Activated T-helper 2 cell treated with anti-CD3 and anti-CD28 coated beads, Interferon-gamma antibody, Interleukin-2, Interleukin-4, amounts not matched to agents 10 μg/mL and 5 μg/mL and 100 μg/mL, durations not matched to agents 14 hours and 24 hours and 36 hours (primary cell): ENCODE results near the gene EIF4E. TPM values are rescaled to one million over a fixed set of nuclear protein-coding genes. Genes with fewer than 3 reads are reported as not detected.
"Not testable (repeated sequence)": the region's sequence is repeated elsewhere in the genome, so short reads cannot be mapped to it uniquely, and the experiment has no call there.

Experiments used
- DNase-seq: peaks from one replicate; pipeline ENCODE4 v3.0.0; 2021; ENCODE audit warnings: low spot score
- H3K27ac Mint-ChIP-seq: one replicate; pipeline ENCODE4 v1.8.0; 2021; ENCODE audit warnings: mixed read lengths
- H3K27me3 Mint-ChIP-seq: one replicate; pipeline ENCODE4 v1.8.0; 2021; ENCODE audit warnings: low read depth, mixed read lengths
- H3K36me3 Mint-ChIP-seq: one replicate; pipeline ENCODE4 v1.8.0; 2021; ENCODE audit warnings: low read depth, mixed read lengths
- H3K4me1 Mint-ChIP-seq: one replicate; pipeline ENCODE4 v1.8.0; 2021; ENCODE audit warnings: low read depth, mixed read lengths
- H3K4me3 Mint-ChIP-seq: one replicate; pipeline ENCODE4 v1.8.0; 2021; ENCODE audit warnings: low read depth, mild to moderate bottlenecking, moderate library complexity, mixed read lengths
- H3K9me3 Mint-ChIP-seq: one replicate; pipeline ENCODE4 v1.8.0; 2021; ENCODE audit warnings: mixed read lengths
- intact Hi-C: fragments of 100-400 bp; cut with micrococcal nuclease; formaldehyde crosslinking; loops from one replicate; pipeline ENCODE4 v1.15.1; 2023
- total RNA-seq: library from RNA; stranded (reverse); gene quantifications from 2 replicates; pipeline ENCODE4 v1.2.3, GENCODE V29; 2022

Gene EIF4E
- total RNA-seq, 1 donor from 2014 or later: 153 TPM

GRCh38 chr4:98891478-98892337, 37.2 kb downstream of the EIF4E start:
- DNase-seq: no peak
- Mint-ChIP-seq H3K36me3 (peaks cover 83% of the 10 kb centered on the region), H3K27me3 (no peaks in the 10 kb centered on the region), H3K4me1 (peaks cover 12% of the 10 kb centered on the region), H3K9me3 (peaks cover 4% of the 10 kb centered on the region), H3K4me3 (no peak overlapping the region), H3K27ac (no peak overlapping the region)
- intact Hi-C loops: no loop called here

GRCh38 chr4:98890702-98891455, 38.1 kb downstream of the EIF4E start:
- Mint-ChIP-seq H3K4me3 (no peak overlapping the region), H3K27me3 (no peaks in the 10 kb centered on the region), H3K9me3 (peaks cover 4% of the 10 kb centered on the region), H3K36me3 (peaks cover 85% of the 10 kb centered on the region), H3K4me1 (peaks cover 12% of the 10 kb centered on the region), H3K27ac (no peak overlapping the region)
- DNase-seq: no peak
- intact Hi-C loops: no loop called here

- Mint-ChIP-seq H3K36me3 (peaks cover 66% of the 10 kb centered on the region), H3K4me1 (peaks cover 8% of the 10 kb centered on the region), H3K4me3 (no peak overlapping the region), H3K9me3 (no peaks in the 10 kb centered on the region), H3K27ac (no peak overlapping the region), H3K27me3 (no peaks in the 10 kb centered on the region)
- DNase-seq: no peak
- intact Hi-C loops: no loop called here
These were observed 41.8 kb downstream of the EIF4E start for GRCh38 chr4:98887145-98887544.

- H3K4me1 Mint-ChIP-seq, H3K27ac Mint-ChIP-seq, intact Hi-C loops, DNase-seq, H3K4me3 Mint-ChIP-seq, H3K9me3 Mint-ChIP-seq, H3K27me3 Mint-ChIP-seq: not testable (repeated sequence)
- peaks cover 65% of the 10 kb centered on the region for H3K36me3 Mint-ChIP-seq
These were observed 42.6 kb downstream of the EIF4E start for GRCh38 chr4:98886382-98886781.

- H3K9me3 Mint-ChIP-seq, H3K4me3 Mint-ChIP-seq, intact Hi-C loops, H3K4me1 Mint-ChIP-seq, H3K27ac Mint-ChIP-seq, DNase-seq, H3K27me3 Mint-ChIP-seq: not testable (repeated sequence)
- peaks cover 47% of the 10 kb centered on the region for H3K36me3 Mint-ChIP-seq
These were observed 48.0 kb downstream of the EIF4E start for GRCh38 chr4:98880884-98881283.

- H3K4me3 Mint-ChIP-seq: no peak overlapping the region
- DNase-seq: no peak
- H3K36me3 Mint-ChIP-seq: peaks cover 37% of the 10 kb centered on the region
- no peaks in the 10 kb centered on the region for H3K27me3 Mint-ChIP-seq
- H3K4me1 Mint-ChIP-seq: no peaks in the 10 kb centered on the region
- no peak overlapping the region for H3K27ac Mint-ChIP-seq
- intact Hi-C loops: no loop called here
- H3K9me3 Mint-ChIP-seq: no peaks in the 10 kb centered on the region
These were observed 49.4 kb downstream of the EIF4E start for GRCh38 chr4:98879515-98879914.

GRCh38 chr4:98873059-98873458, 55.9 kb downstream of the EIF4E start:
- Mint-ChIP-seq H3K27me3 (no peaks in the 10 kb centered on the region), H3K27ac (no peak overlapping the region), H3K4me3 (no peak overlapping the region), H3K4me1 (peaks cover 9% of the 10 kb centered on the region), H3K36me3 (peaks cover 9% of the 10 kb centered on the region), H3K9me3 (no peaks in the 10 kb centered on the region)
- DNase-seq: no peak
- intact Hi-C loops: no loop called here

- H3K36me3 Mint-ChIP-seq, H3K27me3 Mint-ChIP-seq, intact Hi-C loops, H3K27ac Mint-ChIP-seq, H3K4me3 Mint-ChIP-seq, DNase-seq, H3K9me3 Mint-ChIP-seq, H3K4me1 Mint-ChIP-seq: not testable (repeated sequence)
These were observed 56.6 kb downstream of the EIF4E start for GRCh38 chr4:98872120-98872906.

GRCh38 chr4:98867648-98868047, 61.3 kb downstream of the EIF4E start:
- intact Hi-C loops: loop anchor here (10.0 kb wide), 1 partner anchor 403 kb away; no protein-coding TSS in a partner anchor
- H3K9me3 Mint-ChIP-seq: no peaks in the 10 kb centered on the region
- H3K4me3 Mint-ChIP-seq: no peak overlapping the region
- no peak for DNase-seq
- peaks cover 5% of the 10 kb centered on the region for H3K4me1 Mint-ChIP-seq
- H3K27me3 Mint-ChIP-seq: peaks cover 1% of the 10 kb centered on the region
- no peaks in the 10 kb centered on the region for H3K36me3 Mint-ChIP-seq
- H3K27ac Mint-ChIP-seq: no peak overlapping the region

- no peaks in the 10 kb centered on the region for H3K9me3 Mint-ChIP-seq
- no peak overlapping the region for H3K4me3 Mint-ChIP-seq
- no peaks in the 10 kb centered on the region for H3K36me3 Mint-ChIP-seq
- peaks cover 1% of the 10 kb centered on the region for H3K27me3 Mint-ChIP-seq
- H3K27ac Mint-ChIP-seq: no peak overlapping the region
- H3K4me1 Mint-ChIP-seq: peaks cover 3% of the 10 kb centered on the region
- intact Hi-C loops: loop anchor here (10.0 kb wide), 1 partner anchor 400 kb away; no protein-coding TSS in a partner anchor
- no peak for DNase-seq
These were observed 63.9 kb downstream of the EIF4E start for GRCh38 chr4:98865059-98865458.

- intact Hi-C loops: loop anchor here (10.0 kb wide), 1 partner anchor 400 kb away; no protein-coding TSS in a partner anchor
- Mint-ChIP-seq H3K4me3 (no peak overlapping the region), H3K36me3 (no peaks in the 10 kb centered on the region), H3K9me3 (no peaks in the 10 kb centered on the region), H3K27me3 (peaks cover 1% of the 10 kb centered on the region), H3K27ac (no peak overlapping the region), H3K4me1 (peaks cover 3% of the 10 kb centered on the region)
- DNase-seq: no peak
These were observed 64.4 kb downstream of the EIF4E start for GRCh38 chr4:98864560-98864959.

GRCh38 chr4:98862371-98862770, 66.6 kb downstream of the EIF4E start:
- Mint-ChIP-seq H3K36me3 (no peaks in the 10 kb centered on the region), H3K27ac (no peak overlapping the region), H3K4me1 (peaks cover 3% of the 10 kb centered on the region), H3K27me3 (no peaks in the 10 kb centered on the region), H3K9me3 (no peaks in the 10 kb centered on the region), H3K4me3 (no peak overlapping the region)
- intact Hi-C loops: loop anchor here (10.0 kb wide), 1 partner anchor 398 kb away; no protein-coding TSS in a partner anchor
- no peak for DNase-seq
